OCI-LY3 (cell line): Measurements from ENCODE around the gene RRP1B.

Source experiments
- H2AFZ ChIP-seq: fragments of 200-600, 300-600 bp; shearing (Covaris generic); 2 replicates; pipeline ENCODE4 v1.6.0; 2014; ENCODE audit warnings: antibody characterized with exemption, low read depth, low read length
- H3K27ac ChIP-seq: fragments of 200-600, 300-600 bp; sonication (generic); 2 replicates; pipeline ENCODE4 v1.5.1; 2014; ENCODE audit warnings: mild to moderate bottlenecking, low read length, moderate library complexity, mixed read lengths
- H3K27me3 ChIP-seq: fragments of 200-600, 300-600 bp; sonication (generic); 2 replicates; pipeline ENCODE4 v1.6.1; 2014; ENCODE audit warnings: low read depth, low read length, mixed read lengths
- H3K36me3 ChIP-seq: fragments of 200-600, 300-600 bp; sonication (generic); replicated peaks from 2 replicates; pipeline ENCODE3; 2014; ENCODE audit warnings: low read depth, low read length, mixed read lengths
- H3K4me1 ChIP-seq: fragments of 300-600, 200-600 bp; sonication (generic); 2 replicates; pipeline ENCODE4 v1.6.1; 2014; ENCODE audit warnings: low read length, mixed read lengths
- H3K4me2 ChIP-seq: fragments of 200-600, 300-600 bp; sonication (generic); 2 replicates; pipeline ENCODE4 v1.6.1; 2014; ENCODE audit warnings: low read length, mixed read lengths
- H3K4me3 ChIP-seq: fragments of 300-600, 200-600 bp; sonication (generic); 2 replicates; pipeline ENCODE4 v1.5.1; 2014; ENCODE audit warnings: antibody characterized with exemption, mild to moderate bottlenecking, low read length, moderate library complexity
- H3K79me2 ChIP-seq: fragments of 300-600, 200-600 bp; shearing (Covaris generic); 2 replicates; pipeline ENCODE4 v1.6.1; 2014; ENCODE audit warnings: mild to moderate bottlenecking, low read length, mixed read lengths
- H3K9ac ChIP-seq: fragments of 300-600, 200-600 bp; shearing (Covaris generic); 2 replicates; pipeline ENCODE4 v1.6.0; 2014; ENCODE audit warnings: mild to moderate bottlenecking, low read length, moderate library complexity
- H3K9me3 ChIP-seq: fragments of 200-600, 300-600 bp; shearing (Covaris generic); 2 replicates; pipeline ENCODE4 v1.6.1; 2014; ENCODE audit warnings: low read length, mixed read lengths; ENCODE audit not compliant: insufficient read depth
- H4K20me1 ChIP-seq: fragments of 200-600, 300-600 bp; sonication (generic); 2 replicates; pipeline ENCODE4 v1.6.1; 2016; ENCODE audit warnings: low read length, mixed read lengths; ENCODE audit not compliant: insufficient read depth
- EZH2phosphoT487 ChIP-seq: fragments of 200-600 bp; shearing (Covaris generic); IDR thresholded peaks from 2 replicates; pipeline ENCODE4 v1.6.1; 2018; ENCODE audit warnings: antibody characterized with exemption, mixed run types, low read depth
- TF ChIP-seq, protein P1 (sequence below): fragments of 200-600, 300-600 bp; sonication (generic); IDR thresholded peaks from 2 replicates; pipeline ENCODE4 v1.5.1; 2014; ENCODE audit warnings: antibody characterized with exemption, low read length, low read depth

Gene RRP1B

DNA sequence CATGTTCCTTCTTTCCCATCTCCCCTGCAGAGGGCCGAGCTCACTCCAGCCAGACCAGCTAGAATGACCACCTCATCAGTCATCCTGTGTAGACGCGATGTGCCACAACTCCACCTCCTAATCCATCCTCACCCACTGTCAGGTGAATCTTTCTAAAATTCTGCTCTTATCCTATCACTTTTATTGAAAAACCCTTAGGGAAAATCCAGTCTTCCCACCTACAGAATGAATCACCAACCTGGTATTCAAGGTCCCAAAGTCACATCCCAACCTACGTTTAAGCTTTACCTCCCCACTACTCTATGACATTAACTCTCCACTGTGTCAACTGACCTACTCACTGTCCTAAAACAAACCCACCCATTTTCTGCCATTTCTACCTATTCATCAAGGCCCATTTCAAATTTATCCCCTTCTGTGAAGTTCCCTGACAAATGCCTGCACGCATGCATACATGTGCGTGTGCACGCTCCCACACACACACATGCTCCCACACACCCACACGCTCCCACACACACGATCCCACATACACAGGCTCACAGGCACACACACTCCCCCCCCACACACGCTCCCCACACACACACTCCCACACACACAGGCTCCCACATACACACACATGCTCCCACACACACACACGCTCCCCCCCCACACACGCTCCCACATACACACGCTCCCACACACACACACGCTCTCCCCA lies 27.8 kb upstream of the RRP1B start:
- Histone ChIP-seq H3K4me2 (no peak overlapping the region), H3K27me3 (no peaks in the 10 kb centered on the region), H3K9ac (no peak overlapping the region), H3K4me1 (no peaks in the 10 kb centered on the region), H3K27ac (no peak overlapping the region), H3K79me2 (no peaks in the 10 kb centered on the region), H3K9me3 (no peaks in the 10 kb centered on the region), H4K20me1 (no peaks in the 10 kb centered on the region), H2AFZ (no peak overlapping the region), H3K4me3 (no peak overlapping the region), H3K36me3 (no peaks in the 10 kb centered on the region)
- TF ChIP-seq EZH2phosphoT487 = no peak
- TF ChIP-seq, protein P1, sequence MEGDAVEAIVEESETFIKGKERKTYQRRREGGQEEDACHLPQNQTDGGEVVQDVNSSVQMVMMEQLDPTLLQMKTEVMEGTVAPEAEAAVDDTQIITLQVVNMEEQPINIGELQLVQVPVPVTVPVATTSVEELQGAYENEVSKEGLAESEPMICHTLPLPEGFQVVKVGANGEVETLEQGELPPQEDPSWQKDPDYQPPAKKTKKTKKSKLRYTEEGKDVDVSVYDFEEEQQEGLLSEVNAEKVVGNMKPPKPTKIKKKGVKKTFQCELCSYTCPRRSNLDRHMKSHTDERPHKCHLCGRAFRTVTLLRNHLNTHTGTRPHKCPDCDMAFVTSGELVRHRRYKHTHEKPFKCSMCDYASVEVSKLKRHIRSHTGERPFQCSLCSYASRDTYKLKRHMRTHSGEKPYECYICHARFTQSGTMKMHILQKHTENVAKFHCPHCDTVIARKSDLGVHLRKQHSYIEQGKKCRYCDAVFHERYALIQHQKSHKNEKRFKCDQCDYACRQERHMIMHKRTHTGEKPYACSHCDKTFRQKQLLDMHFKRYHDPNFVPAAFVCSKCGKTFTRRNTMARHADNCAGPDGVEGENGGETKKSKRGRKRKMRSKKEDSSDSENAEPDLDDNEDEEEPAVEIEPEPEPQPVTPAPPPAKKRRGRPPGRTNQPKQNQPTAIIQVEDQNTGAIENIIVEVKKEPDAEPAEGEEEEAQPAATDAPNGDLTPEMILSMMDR = no peak

DNA sequence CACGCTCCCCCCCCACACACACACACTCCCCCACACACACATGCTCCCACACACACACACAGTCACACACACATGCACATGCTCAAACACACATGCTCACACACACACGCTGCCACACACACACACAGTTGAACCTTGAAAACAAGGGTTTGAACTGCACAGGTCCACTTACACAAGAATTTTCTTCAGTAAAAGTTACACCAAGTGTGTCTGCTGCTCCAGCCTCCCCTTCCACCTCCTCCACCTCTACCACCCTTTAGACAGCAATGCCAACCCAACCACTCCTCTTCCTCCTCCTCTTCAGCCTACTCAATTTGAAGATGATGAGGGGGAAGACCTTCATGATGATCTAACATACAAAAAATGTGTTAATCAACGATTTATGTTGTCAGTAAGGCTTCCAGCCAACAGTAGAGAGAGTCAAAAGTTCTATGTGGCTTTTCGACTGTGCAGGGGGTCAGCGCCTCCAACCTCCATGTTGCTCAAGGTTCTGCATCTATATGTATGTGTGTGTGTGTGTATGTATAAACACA lies 26.9 kb upstream of the RRP1B start:
- Histone ChIP-seq H3K79me2 (no peaks in the 10 kb centered on the region), H3K4me3 (no peak overlapping the region), H3K4me2 (no peak overlapping the region), H3K36me3 (no peaks in the 10 kb centered on the region), H3K4me1 (no peaks in the 10 kb centered on the region), H3K27ac (no peak overlapping the region), H3K9ac (no peak overlapping the region), H4K20me1 (no peaks in the 10 kb centered on the region), H2AFZ (no peak overlapping the region), H3K9me3 (no peaks in the 10 kb centered on the region), H3K27me3 (no peaks in the 10 kb centered on the region)
- TF ChIP-seq, protein P1 = no peak
- no peak for TF ChIP-seq EZH2phosphoT487

DNA sequence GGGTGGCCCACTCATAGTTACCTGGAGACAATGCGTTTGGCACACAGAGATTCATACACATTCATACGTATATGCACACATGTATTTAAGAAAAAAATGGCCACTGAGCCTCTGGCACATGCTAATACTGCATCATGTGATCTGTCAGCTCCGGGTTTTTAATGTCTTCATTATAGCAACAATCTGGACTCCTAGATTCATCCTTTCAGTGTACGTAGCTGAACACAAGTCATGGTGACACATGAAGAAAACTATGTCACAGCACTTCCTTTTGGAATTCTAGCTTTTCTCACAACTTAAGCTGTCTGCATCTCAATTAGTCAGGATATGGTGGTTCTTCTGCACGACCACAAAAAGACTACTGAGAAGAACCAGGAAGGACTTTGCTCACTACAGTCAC lies 24.7 kb upstream of the RRP1B start:
- Histone ChIP-seq H2AFZ (no peak overlapping the region), H4K20me1 (no peaks in the 10 kb centered on the region), H3K27me3 (no peaks in the 10 kb centered on the region), H3K4me2 (no peak overlapping the region), H3K9me3 (no peaks in the 10 kb centered on the region), H3K4me3 (no peak overlapping the region), H3K4me1 (no peaks in the 10 kb centered on the region), H3K27ac (no peak overlapping the region), H3K36me3 (no peaks in the 10 kb centered on the region), H3K79me2 (no peaks in the 10 kb centered on the region), H3K9ac (no peak overlapping the region)
- no peak for TF ChIP-seq EZH2phosphoT487
- TF ChIP-seq, protein P1 = no peak

DNA sequence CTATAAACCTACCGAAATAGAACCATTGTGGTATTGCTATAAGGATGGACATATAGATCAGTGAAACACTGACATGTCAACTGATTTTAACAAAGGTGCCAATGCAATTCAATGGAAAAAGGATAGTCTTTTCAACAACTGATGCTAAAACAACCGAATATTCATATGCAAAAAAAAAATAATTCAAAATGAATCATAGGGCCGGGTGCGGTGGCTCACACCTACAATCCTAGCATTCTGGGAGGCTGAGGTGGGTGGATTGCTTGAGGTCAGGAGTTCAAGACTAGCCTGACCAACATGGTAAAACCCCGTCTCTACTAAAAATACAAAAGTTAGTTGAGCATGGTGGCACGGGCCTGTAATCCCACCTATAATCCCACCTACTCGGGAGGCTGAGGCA lies 23.9 kb upstream of the RRP1B start:
- Histone ChIP-seq H4K20me1 (no peaks in the 10 kb centered on the region), H3K36me3 (no peaks in the 10 kb centered on the region), H3K4me3 (no peak overlapping the region), H2AFZ (no peak overlapping the region), H3K4me2 (no peak overlapping the region), H3K27me3 (no peaks in the 10 kb centered on the region), H3K4me1 (no peaks in the 10 kb centered on the region), H3K9me3 (no peaks in the 10 kb centered on the region), H3K79me2 (no peaks in the 10 kb centered on the region), H3K9ac (no peak overlapping the region), H3K27ac (no peak overlapping the region)
- TF ChIP-seq, protein P1 = no peak
- TF ChIP-seq EZH2phosphoT487 = no peak
